Keratinocyte (primary cell): ENCODE data around the gene CIRBP.

Experiments
- CTCF ChIP-seq, 3 experiments: IDR thresholded peaks in 1 of 3; conservative IDR thresholded peaks in 1 of 3; optimal IDR thresholded peaks in 1 of 3; 2 replicates in 2 of 3; 3 replicates in 1 of 3; pipeline versions ENCODE3 to v1.5.1; 2011; ENCODE audit warnings: low read length in 3 of 3, mild to moderate bottlenecking in 3 of 3, moderate library complexity in 2 of 3, control low read depth in 1 of 3, inconsistent platforms in 1 of 3; ENCODE audit not compliant: insufficient read depth in 2 of 3; ENCODE audit errors: extremely low read depth in 1 of 3
- EZH2 ChIP-seq: IDR thresholded peaks from one replicate; pipeline ENCODE4 v1.6.1; 2012; ENCODE audit warnings: inconsistent platforms, mild to moderate bottlenecking, low read length, moderate library complexity

GRCh38 chr19:1224047-1224825 lies 44.9 kb upstream of the CIRBP start:
- no peak for TF ChIP-seq CTCF (optimal IDR thresholded peaks at IDR 0.05 in 1 of 3, IDR thresholded peaks at IDR 0.05 in 1 of 3, conservative IDR thresholded peaks at IDR 0.05 in 1 of 3; ENCODE audit: extremely low read depth in 1 of 3, insufficient read depth in 2 of 3, low read length in 3 of 3)
- no peak for TF ChIP-seq EZH2
